Stimulated activated CD4-positive, alpha-beta T cell treated with anti-CD3 and anti-CD28 coated beads, Interleukin-1b, Interleukin-23, amount 100 ng/mL, for 48 hours (primary cell): ENCODE measurements around the gene IFITM10.
"Not testable (repeated sequence)": the region's sequence is repeated elsewhere in the genome, so short reads cannot be mapped to it uniquely, and the experiment has no call there.

Experiments used
- DNase-seq: peaks from one replicate; pipeline ENCODE4 v3.0.0-alpha.2; 2020

IFITM10 gene

DNA sequence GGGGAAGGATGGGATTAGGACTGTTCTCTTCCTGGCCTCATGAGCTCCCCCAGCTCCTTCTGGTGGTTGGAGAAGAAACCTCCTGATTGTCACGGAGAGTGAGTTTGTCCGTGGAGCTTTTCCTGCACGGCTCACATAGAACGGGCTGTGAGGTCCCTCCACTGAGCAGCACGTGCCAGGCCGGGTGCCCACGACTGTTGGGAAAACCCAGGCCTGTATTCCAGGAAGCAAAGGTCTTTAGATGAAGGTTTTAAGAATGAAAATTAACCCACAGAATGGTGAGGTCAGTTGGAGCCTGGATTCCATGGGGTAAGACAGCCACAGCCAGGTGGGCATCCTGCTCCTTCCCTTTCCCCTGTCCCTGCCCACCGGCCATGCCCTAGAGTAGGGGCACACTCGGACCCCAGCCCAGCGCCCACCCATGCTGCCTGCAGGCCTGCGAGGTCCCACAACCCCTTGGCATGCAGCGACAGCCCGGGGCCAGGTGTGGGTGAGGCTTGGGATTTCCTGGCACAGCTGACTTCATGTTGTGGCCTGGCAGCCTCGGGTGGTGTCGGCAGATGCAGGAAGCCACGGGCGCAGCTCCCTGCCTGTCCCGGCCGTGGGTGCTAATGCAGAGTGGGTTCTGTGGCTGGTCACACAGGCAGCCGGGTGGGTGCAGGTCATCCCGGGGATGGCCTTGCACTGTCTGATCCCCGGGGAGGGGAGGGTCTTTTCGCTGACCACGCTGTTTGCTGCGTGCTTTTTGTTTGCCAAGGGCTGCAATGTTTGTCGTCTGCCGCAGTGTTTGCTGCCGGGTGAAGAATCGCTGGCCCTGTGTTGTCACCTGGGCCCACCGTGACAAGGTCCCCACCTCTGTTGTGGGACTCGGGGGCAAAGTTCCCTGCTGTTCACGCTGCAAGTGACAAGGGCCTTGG is 60.9 kb downstream of the IFITM10 start:
- not testable (repeated sequence) for DNase-seq

DNA sequence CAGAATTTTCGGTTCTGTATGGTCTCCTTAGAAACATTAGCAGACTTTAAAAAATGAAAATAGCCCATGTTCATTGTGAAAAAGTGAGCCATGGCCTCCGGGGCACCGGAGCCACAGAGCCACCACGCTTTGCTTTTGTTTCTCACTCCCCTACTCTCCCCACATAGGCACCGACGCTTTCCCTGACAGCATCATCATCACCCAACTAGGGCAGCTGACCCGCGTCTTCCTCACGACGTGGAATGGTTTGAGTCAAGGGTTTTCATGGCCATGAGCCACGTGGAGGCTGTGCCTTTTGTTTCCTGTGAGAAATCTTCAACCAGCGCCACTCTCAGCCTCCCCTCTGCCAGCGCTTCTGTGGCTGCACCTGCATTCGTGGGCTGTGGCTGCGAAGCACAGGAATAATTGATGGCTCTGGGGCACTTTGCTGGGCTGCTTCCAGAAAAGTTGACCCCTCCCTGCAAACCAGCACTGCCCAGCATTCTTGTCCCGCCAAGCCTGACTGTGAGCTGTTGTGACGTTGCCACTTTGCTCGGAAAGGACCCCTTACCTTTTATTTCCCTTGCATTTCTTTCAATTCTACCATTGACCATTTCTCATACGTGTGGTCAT is 62.0 kb downstream of the IFITM10 start:
- DNase-seq = not testable (repeated sequence)

DNA sequence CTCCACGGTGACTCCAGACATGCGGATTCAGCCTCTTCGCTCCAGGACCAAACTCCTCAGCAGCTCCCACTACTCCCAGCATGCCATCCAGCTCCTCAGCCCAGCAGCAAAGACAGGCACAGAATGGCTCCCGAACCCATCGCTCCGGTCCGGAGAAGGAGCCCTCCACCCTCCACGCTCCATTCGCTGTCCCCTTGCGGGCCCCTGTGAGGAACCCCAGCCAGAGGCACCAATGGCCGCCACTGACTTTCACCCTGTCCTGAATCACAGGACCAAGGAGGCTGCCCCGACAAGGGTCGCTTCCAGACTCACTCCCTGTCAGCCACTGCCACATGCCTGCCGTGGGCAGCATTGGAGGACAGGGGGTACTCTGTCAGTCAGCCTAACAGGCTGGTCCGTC is 64.2 kb downstream of the IFITM10 start:
- DNase-seq = not testable (repeated sequence)

DNA sequence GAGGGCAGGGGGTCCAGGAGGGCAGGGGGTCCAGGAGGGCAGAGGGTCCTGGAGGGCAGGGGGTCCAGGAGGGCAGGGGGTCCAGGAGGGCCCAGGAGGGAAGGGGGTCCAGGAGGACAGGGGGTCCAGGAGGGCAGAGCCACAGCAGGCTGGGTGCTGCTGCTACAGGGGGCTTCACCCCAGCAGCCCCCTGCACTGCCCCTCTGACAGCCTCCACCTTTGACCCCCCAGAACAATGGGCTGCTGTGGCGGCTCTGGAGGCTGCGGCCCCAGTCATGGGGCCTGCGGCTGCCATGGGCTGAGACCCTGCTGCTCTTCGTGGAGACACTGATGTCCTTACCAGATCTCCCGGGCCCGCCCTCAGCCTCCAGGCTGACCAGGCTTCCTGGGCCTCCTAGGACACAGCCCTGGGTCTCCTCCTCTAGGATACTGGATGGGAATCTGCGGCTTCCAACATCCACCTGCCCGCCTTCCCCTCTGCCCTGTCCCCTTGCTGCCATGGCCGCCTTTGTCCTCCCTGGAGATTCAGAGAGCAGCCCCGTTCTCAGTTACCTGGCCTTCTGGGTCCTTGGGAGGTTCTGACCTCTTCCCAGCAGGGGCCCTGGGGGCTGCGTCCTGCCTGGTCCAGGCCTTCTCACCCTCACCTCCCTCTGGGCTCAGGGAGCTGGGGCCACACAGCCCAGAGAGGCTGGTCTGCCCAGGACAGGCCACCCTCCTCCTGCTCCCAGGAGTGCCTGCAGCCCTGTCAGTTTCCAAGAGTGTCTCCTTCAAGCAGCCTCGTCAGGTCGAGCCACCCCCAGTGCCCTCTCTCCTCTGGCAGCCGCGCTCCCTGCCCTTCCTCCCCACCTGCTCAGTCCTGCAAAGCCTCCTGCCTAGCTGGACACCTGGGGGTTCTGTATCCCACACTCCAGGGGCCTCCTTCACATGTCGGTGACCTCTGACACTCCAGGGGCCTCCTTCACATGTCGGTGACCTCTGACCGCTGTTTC is 65.2 kb downstream of the IFITM10 start:
- DNase-seq = not testable (repeated sequence)

DNA sequence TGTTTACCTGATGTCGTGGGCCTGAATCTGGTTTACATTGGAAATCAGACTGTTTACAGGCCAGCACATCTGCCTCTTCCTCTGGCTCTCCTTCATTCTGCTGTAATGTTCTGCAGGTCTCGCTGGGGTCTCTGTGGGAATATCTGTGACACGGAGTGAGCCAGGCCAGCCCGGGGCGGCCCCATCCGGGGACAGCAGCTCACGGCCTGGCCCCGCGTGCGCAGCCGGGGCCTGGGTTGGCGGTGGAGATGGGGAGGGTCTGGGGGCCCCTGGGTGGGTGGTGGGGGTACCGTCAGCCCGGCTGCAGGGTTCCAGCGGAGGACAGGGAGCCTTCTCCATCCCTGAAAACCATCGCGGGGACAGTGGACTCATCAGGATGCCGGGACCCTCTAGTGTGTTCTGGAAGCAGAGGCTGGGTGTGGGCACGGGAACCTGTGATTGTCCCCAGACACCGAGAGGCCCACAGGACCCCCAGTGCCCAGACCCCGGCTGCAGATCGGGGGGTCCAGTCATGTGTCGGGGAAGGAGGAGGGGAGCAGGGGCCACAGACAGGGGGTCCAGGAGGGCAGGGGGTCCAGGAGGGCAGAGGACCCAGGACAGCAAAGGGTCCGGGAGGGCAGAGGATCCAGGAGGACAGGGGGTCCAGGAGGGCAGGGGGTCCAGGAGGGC is 66.4 kb downstream of the IFITM10 start:
- DNase-seq = not testable (repeated sequence)

DNA sequence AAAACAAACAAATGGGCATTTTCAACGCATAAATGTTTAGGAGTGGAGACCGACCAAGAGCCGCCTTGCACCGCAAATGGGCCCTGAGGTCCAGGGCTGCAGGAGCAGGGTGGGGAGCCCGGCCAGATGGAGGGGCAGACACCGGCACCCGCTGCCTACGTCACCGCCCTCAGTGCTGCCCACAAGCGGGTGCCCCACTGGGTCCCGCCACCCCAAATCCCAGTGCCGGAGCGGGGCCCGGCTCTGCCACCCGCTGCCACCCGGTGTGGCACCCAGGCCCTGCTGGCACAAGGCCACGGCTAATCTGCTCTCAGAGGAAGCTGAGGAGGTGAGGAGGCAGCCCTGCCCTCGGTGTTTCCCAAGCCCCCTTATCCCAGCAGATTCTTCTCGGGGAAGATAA is 67.2 kb downstream of the IFITM10 start:
- not testable (repeated sequence) for DNase-seq
